ENCODE data around the gene SLC36A1.

- TF ChIP-seq CTCF (conservative IDR thresholded peaks at IDR 0.05 in 1 of 2, IDR thresholded peaks at IDR 0.05 in 1 of 2; ENCODE audit: low read depth in 1 of 2, low read length in 2 of 2) (no peak), EZH2 (IDR thresholded peaks at IDR 0.05; ENCODE audit: low read length, missing control alignments) (no peak)
Observed at GRCh38 chr5:151541571-151541970, 94.2 kb downstream of the SLC36A1 start.

All from fibroblast of lung (primary cell).